GM18520 (cell line): ENCODE data around the gene SLC8A3.

ENCODE experiments used
- ATAC-seq: cut with Tn5 transposase; IDR thresholded peaks from one replicate; pipeline ENCODE4 v1.9.1; 2021; ENCODE audit not compliant: unreplicated experiment

Gene SLC8A3

GRCh38 chr14:70032016-70032415 is 156.7 kb downstream of the SLC8A3 start:
- ATAC-seq, result no peak

- ATAC-seq, result no peak
These were observed 159.2 kb downstream of the SLC8A3 start for GRCh38 chr14:70029296-70030132.

- ATAC-seq, result no peak
These were observed 160.8 kb downstream of the SLC8A3 start for GRCh38 chr14:70027785-70028428.

- no peak for ATAC-seq
These were observed 164.9 kb downstream of the SLC8A3 start for GRCh38 chr14:70023871-70024270.

- ATAC-seq, result no peak
These were observed 165.8 kb downstream of the SLC8A3 start for GRCh38 chr14:70022771-70023445.

- ATAC-seq, result no peak
These were observed 167.1 kb downstream of the SLC8A3 start for GRCh38 chr14:70021548-70022220.

- ATAC-seq, result no peak
These were observed 168.2 kb downstream of the SLC8A3 start for GRCh38 chr14:70020352-70021170.

- no peak for ATAC-seq
These were observed 169.1 kb downstream of the SLC8A3 start for GRCh38 chr14:70019695-70020094.

GRCh38 chr14:70018713-70019211 is 170.0 kb downstream of the SLC8A3 start:
- no peak for ATAC-seq

- ATAC-seq, result no peak
These were observed 170.5 kb downstream of the SLC8A3 start for GRCh38 chr14:70018230-70018629.

GRCh38 chr14:70014406-70015095 is 174.2 kb downstream of the SLC8A3 start:
- no peak for ATAC-seq

GRCh38 chr14:70013271-70013873 is 175.4 kb downstream of the SLC8A3 start:
- no peak for ATAC-seq

- no peak for ATAC-seq
These were observed 177.0 kb downstream of the SLC8A3 start for GRCh38 chr14:70011708-70012107.

- no peak for ATAC-seq
These were observed 177.7 kb downstream of the SLC8A3 start for GRCh38 chr14:70011098-70011497.

- no peak for ATAC-seq
These were observed 178.8 kb downstream of the SLC8A3 start for GRCh38 chr14:70009961-70010360.

- no peak for ATAC-seq
These were observed 180.2 kb downstream of the SLC8A3 start for GRCh38 chr14:70008284-70009262.

- no peak for ATAC-seq
These were observed 182.1 kb downstream of the SLC8A3 start for GRCh38 chr14:70006699-70007098.

- ATAC-seq, result no peak
These were observed 183.4 kb downstream of the SLC8A3 start for GRCh38 chr14:70005281-70005805.
